Measurements from ENCODE around the gene MOB3A. TPM values are rescaled to one million over a fixed set of nuclear protein-coding genes. Genes with fewer than 3 reads are reported as not detected.

Gene MOB3A
- total and polyA plus RNA-seq, 3 donors from 2014 or later = 17.8 to 31.6 (median 22.8) TPM

DNA sequence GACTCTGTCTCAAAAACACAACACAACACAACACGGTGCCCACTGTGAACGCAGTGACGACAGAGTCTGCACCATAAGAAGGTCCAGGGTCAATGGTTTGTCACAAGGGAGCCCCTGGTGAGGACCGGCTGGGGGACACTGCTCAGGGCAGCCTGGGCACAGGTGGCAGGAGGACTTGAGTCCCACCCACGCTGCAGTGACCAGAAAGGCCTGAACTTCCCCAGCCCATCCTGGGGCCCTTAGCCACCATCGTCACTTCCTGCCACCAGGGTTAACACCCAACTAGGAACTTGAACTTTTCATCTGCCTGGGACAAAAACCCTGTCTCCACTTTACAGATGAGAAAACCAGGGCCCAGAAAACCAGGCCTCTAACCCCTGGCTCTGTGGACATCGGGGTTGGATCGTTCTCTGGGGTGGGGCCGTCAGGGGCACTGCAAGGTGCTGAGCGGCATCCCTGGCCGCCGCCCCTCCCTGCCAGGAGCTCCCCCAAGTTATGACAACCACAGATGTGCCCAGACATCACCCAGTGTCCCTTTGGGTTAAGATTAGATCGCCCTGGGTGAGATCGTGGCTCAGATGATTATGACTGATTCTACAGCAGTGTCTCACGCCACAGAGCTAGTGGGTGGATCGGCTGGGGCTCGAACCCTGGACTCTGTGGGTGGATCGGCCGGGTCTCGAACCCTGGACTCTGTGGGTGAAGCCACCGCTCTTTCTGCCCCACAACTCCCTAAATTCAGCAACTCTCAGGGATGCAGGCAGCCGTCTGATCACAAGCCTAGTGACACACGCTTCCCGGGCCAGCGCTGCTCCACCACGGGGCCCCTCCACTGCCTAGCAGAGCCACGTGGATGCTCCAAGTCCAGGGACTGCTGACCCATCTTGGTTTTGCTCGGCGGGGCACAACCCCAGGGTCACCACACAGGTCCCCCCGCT is 14.0 kb downstream of the MOB3A start:
- 89 to 91% methylated on average over 18 to 29 of the region's 30 CpGs for WGBS, 2 donors
- Histone ChIP-seq H3K27ac (no peak overlapping the region), H3K27me3 (no peaks in the 10 kb centered on the region), H3K4me1 (peaks cover 10% of the 10 kb centered on the region), H3K36me3 (ENCODE audit: low read depth, missing control alignments) (no peaks in the 10 kb centered on the region), H3K4me3 (no peak overlapping the region), H3K9me3 (no peaks in the 10 kb centered on the region)
- DNase-seq = no peak
- intact Hi-C loops (cut with DNase I; ENCODE audit: low total_unique reads) = no loop called here
- no peak for TF ChIP-seq POLR2A (IDR thresholded peaks at IDR 0.05)
- TF ChIP-seq, protein P1, sequence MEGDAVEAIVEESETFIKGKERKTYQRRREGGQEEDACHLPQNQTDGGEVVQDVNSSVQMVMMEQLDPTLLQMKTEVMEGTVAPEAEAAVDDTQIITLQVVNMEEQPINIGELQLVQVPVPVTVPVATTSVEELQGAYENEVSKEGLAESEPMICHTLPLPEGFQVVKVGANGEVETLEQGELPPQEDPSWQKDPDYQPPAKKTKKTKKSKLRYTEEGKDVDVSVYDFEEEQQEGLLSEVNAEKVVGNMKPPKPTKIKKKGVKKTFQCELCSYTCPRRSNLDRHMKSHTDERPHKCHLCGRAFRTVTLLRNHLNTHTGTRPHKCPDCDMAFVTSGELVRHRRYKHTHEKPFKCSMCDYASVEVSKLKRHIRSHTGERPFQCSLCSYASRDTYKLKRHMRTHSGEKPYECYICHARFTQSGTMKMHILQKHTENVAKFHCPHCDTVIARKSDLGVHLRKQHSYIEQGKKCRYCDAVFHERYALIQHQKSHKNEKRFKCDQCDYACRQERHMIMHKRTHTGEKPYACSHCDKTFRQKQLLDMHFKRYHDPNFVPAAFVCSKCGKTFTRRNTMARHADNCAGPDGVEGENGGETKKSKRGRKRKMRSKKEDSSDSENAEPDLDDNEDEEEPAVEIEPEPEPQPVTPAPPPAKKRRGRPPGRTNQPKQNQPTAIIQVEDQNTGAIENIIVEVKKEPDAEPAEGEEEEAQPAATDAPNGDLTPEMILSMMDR (IDR thresholded peaks at IDR 0.05) = no peak

GRCh38 chr19:2080336-2080988 is 15.7 kb downstream of the MOB3A start:
- no peaks in the 10 kb centered on the region for H3K9me3 ChIP-seq
- H3K27ac ChIP-seq = no peak overlapping the region
- no peaks in the 10 kb centered on the region for H3K36me3 ChIP-seq (ENCODE audit: low read depth, missing control alignments)
- no peak for TF ChIP-seq POLR2A (IDR thresholded peaks at IDR 0.05)
- TF ChIP-seq, protein P1 (IDR thresholded peaks at IDR 0.05) = no peak
- H3K4me1 ChIP-seq = peaks cover 7% of the 10 kb centered on the region
- WGBS, 2 donors = 89 to 91% methylated on average over 23 of the region's 23 CpGs
- intact Hi-C loops (cut with DNase I; ENCODE audit: low total_unique reads) = no loop called here
- no peak for DNase-seq
- H3K4me3 ChIP-seq = no peak overlapping the region
- H3K27me3 ChIP-seq = no peaks in the 10 kb centered on the region

- no peak overlapping the region for H3K4me3 ChIP-seq
- no peaks in the 10 kb centered on the region for H3K9me3 ChIP-seq
- H3K27ac ChIP-seq = no peak overlapping the region
- no peaks in the 10 kb centered on the region for H3K36me3 ChIP-seq (ENCODE audit: low read depth, missing control alignments)
- 90 to 97% methylated on average over 2 to 22 of the region's 23 CpGs for WGBS, 2 donors
- intact Hi-C loops (cut with DNase I; ENCODE audit: low total_unique reads) = loop anchor here (10.0 kb wide), 1 partner anchor 55 kb away; no protein-coding TSS in a partner anchor
- no peak for TF ChIP-seq POLR2A (IDR thresholded peaks at IDR 0.05)
- TF ChIP-seq, protein P1 (IDR thresholded peaks at IDR 0.05) = no peak
- no peaks in the 10 kb centered on the region for H3K27me3 ChIP-seq
- DNase-seq = no peak
- peaks cover 6% of the 10 kb centered on the region for H3K4me1 ChIP-seq
Measured at GRCh38 chr19:2079865-2080301, 16.2 kb downstream of the MOB3A start.

DNA sequence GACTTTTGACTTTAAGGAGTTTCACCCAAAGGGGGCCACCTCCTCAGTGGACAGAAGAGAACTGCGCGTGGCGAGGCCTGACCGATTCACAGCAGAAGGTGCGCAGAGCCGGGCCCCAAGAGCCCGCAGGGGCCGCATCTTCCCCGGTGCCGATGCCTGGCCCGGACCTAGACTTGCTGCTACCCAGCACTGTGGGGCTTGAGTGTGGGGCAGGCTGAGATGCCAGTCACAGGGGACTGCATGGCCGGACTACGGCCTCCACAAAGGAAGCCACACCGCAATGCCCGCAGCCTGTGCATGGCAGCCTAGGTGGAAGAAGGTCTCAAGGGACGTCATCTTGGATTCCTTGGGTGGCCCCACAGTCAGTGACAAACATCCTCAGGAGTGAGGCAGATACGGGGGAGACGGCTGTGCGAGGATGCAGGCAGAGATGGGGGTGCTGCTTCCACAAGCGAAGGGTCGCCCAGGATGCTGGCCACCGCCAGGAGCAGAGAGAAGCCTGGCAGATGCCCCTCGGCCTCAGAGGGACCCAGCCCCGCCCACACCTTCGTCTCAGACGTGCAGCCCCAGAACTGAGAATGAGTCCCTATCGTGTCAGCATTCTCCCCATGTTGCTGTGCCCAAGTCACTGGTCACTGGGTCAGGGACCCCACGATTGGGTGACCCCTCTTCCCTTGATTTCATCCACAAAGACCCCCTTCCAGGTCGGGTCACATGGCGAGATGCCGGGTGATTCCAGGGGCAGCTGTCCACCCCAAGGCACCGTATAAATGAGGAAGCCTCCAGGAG is 16.9 kb downstream of the MOB3A start:
- intact Hi-C loops (cut with DNase I; ENCODE audit: low total_unique reads) = loop anchor here (10.0 kb wide), 1 partner anchor 54 kb away; no protein-coding TSS in a partner anchor
- H3K36me3 ChIP-seq (ENCODE audit: low read depth, missing control alignments) = no peaks in the 10 kb centered on the region
- 91 to 92% methylated on average over 20 to 32 of the region's 32 CpGs for WGBS, 2 donors
- no peak for TF ChIP-seq POLR2A (IDR thresholded peaks at IDR 0.05)
- TF ChIP-seq, protein P1 (IDR thresholded peaks at IDR 0.05) = no peak
- H3K4me3 ChIP-seq = no peak overlapping the region
- H3K9me3 ChIP-seq = no peaks in the 10 kb centered on the region
- peaks cover 6% of the 10 kb centered on the region for H3K4me1 ChIP-seq
- no peak overlapping the region for H3K27ac ChIP-seq
- no peak for DNase-seq
- no peaks in the 10 kb centered on the region for H3K27me3 ChIP-seq
